HCT116 (cell line): Measurements from ENCODE around the gene ADAMTS5. TPM values are rescaled to one million over a fixed set of nuclear protein-coding genes. Genes with fewer than 3 reads are reported as not detected.

Experiments used
- ATAC-seq: fragments of 200-7000 bp; cut with Tn5 transposase; 2 replicates; pipeline ENCODE4 v1.9.1; 2020; ENCODE audit warnings: mild to moderate bottlenecking, moderate library complexity
- BruUV-seq: library from RNA; stranded (reverse); fragments of 400-500 nt; replicated peaks from 2 replicates; lab custom pipeline; 2021; lab: Mats Ljungman, UMichigan
- CTCF ChIA-PET: fragments of 300-600 bp; sonication (Branson Sonifier 250); formaldehyde crosslinking; loops from one replicate; lab custom pipeline; 2021; ENCODE audit warnings: antibody characterized with exemption; lab: Charles Lee
- POLR2A ChIA-PET: fragments of 300-600, 350-600 bp; sonication (Branson Sonifier 250); formaldehyde crosslinking; loops from one replicate; lab custom pipeline; 2021; ENCODE audit warnings: antibody characterized with exemption; lab: Charles Lee
- RAD21 ChIA-PET, 2 experiments: fragments of 300-600 bp; sonication (Branson Sonifier 250); formaldehyde crosslinking; loops; one replicate each; lab custom pipeline; 2023; ENCODE audit warnings: low total read pairs in 2 of 2; ENCODE audit not compliant: uncharacterized antibody in 2 of 2, unreplicated experiment in 2 of 2, low non-redundant PET in 1 of 2; lab: Charles Lee
- DNase-seq: peaks from one replicate; pipeline ENCODE4 v3.0.0-alpha.2; 2010; ENCODE audit warnings: low read depth, low spot score
- H2AFZ ChIP-seq: fragments of 200-600 bp; shearing (Covaris generic), sonication (generic); 2 replicates; pipeline ENCODE4 v1.6.1; 2017; ENCODE audit warnings: low read depth, mixed run types, mixed read lengths, antibody characterized with exemption, low read length; ENCODE audit not compliant: poor library complexity, severe bottlenecking
- H3K27ac ChIP-seq: 2 replicates; pipeline ENCODE4 v1.5.1; 2012; ENCODE audit warnings: low read depth, low read length
- H3K27me3 ChIP-seq: fragments of 200-600 bp; sonication (generic); 2 replicates; pipeline ENCODE4 v1.6.1; 2016; ENCODE audit warnings: mixed run types, low read length, mixed read lengths; ENCODE audit not compliant: insufficient read depth
- H3K36me3 ChIP-seq, 2 experiments: fragments of 200-500 bp in 1 of 2; fragments of 200-600 bp in 1 of 2; sonication (Bioruptor generic) in 1 of 2; sonication (generic) in 1 of 2; 2 replicates each; pipeline versions ENCODE4 v1.5.1 to v1.6.1; 2014 to 2016; ENCODE audit warnings: low read length in 2 of 2, inconsistent platforms in 1 of 2, mixed read lengths in 1 of 2, mixed run types in 1 of 2; ENCODE audit not compliant: insufficient read depth in 2 of 2, control insufficient read depth in 1 of 2
- H3K4me1 ChIP-seq, 2 experiments: fragments of 200-600 bp in 1 of 2; sonication (generic) in 1 of 2; 2 replicates each; pipeline versions ENCODE4 v1.5.1 to v1.6.1; 2012 to 2017; ENCODE audit warnings: low read length in 2 of 2, inconsistent platforms in 1 of 2, mild to moderate bottlenecking in 1 of 2, mixed read lengths in 1 of 2, mixed run types in 1 of 2, moderate library complexity in 1 of 2; ENCODE audit not compliant: insufficient read depth in 2 of 2, control insufficient read depth in 1 of 2
- H3K4me2 ChIP-seq: fragments of 200-600 bp; sonication (generic); 2 replicates; pipeline ENCODE4 v1.6.1; 2017; ENCODE audit warnings: mixed run types, low read length, mixed read lengths
- H3K4me3 ChIP-seq, 2 experiments: fragments of 200-600 bp in 1 of 2; sonication (generic) in 1 of 2; replicated peaks in 1 of 2; 2 replicates each; pipeline ENCODE4 v1.5.1; 2011 to 2016; ENCODE audit warnings: low read length in 2 of 2, control low read depth in 1 of 2, low read depth in 1 of 2, mild to moderate bottlenecking in 1 of 2, mixed read lengths in 1 of 2, mixed run types in 1 of 2
- H3K79me2 ChIP-seq: fragments of 200-600 bp; sonication (generic); 2 replicates; pipeline ENCODE4 v1.6.1; 2017; ENCODE audit warnings: mild to moderate bottlenecking, mixed run types, low read length, moderate library complexity, mixed read lengths; ENCODE audit not compliant: insufficient read depth
- H3K9ac ChIP-seq: fragments of 200-600 bp; sonication (generic); 2 replicates; pipeline ENCODE4 v1.6.1; 2016; ENCODE audit warnings: low read length, mixed read lengths
- H3K9me2 ChIP-seq: fragments of 200-600 bp; sonication (generic), shearing (Covaris generic); 2 replicates; pipeline ENCODE4 v1.6.1; 2017; ENCODE audit warnings: mixed run types, mild to moderate bottlenecking, moderate library complexity; ENCODE audit not compliant: insufficient read depth
- H3K9me3 ChIP-seq, 2 experiments: fragments of 200-500 bp in 1 of 2; fragments of 200-600 bp in 1 of 2; sonication (Bioruptor generic) in 1 of 2; sonication (generic) in 1 of 2; 2 replicates each; pipeline ENCODE4 v1.6.1; 2014 to 2017; ENCODE audit warnings: low read length in 2 of 2, mixed read lengths in 2 of 2, inconsistent platforms in 1 of 2, low read depth in 1 of 2, mild to moderate bottlenecking in 1 of 2, mixed run types in 1 of 2, moderate library complexity in 1 of 2; ENCODE audit not compliant: control insufficient read depth in 1 of 2, insufficient read depth in 1 of 2
- H4K20me1 ChIP-seq: fragments of 200-600 bp; sonication (generic), shearing (Covaris generic); 2 replicates; pipeline ENCODE4 v1.6.1; 2017; ENCODE audit warnings: mixed run types, mild to moderate bottlenecking, moderate library complexity; ENCODE audit not compliant: insufficient read depth
- CBX3 ChIP-seq: IDR thresholded peaks from 2 replicates; pipeline ENCODE4 v1.6.1; 2012; ENCODE audit warnings: low read depth
- CEBPB ChIP-seq: IDR thresholded peaks from 2 replicates; pipeline ENCODE4 v1.6.1; 2012; ENCODE audit warnings: low read depth
- EGR1 ChIP-seq: IDR thresholded peaks from 2 replicates; pipeline ENCODE4 v1.6.1; 2012; ENCODE audit warnings: low read depth
- ELF1 ChIP-seq: IDR thresholded peaks from 2 replicates; pipeline ENCODE4 v1.6.1; 2012; ENCODE audit warnings: low read depth, borderline replicate concordance
- EZH2 ChIP-seq: fragments of 200-600 bp; sonication (generic); IDR thresholded peaks from 2 replicates; pipeline ENCODE4 v1.6.1; 2017; ENCODE audit warnings: antibody characterized with exemption, mixed run types
- EZH2phosphoT487 ChIP-seq: fragments of 200-600 bp; IDR thresholded peaks from 2 replicates; pipeline ENCODE4 v1.6.1; 2018; ENCODE audit warnings: antibody characterized with exemption, borderline replicate concordance
- FOSL1 ChIP-seq: IDR thresholded peaks from 2 replicates; pipeline ENCODE4 v1.6.1; 2012; ENCODE audit warnings: low read depth
- POLR2A ChIP-seq: IDR thresholded peaks from 2 replicates; pipeline ENCODE4 v1.7.0; 2011; ENCODE audit warnings: borderline replicate concordance; ENCODE audit not compliant: insufficient read depth, insufficient read length; ENCODE audit errors: extremely low read depth
- RAD21 ChIP-seq: IDR thresholded peaks from 2 replicates; pipeline ENCODE4 v1.6.1; 2012; ENCODE audit warnings: low read depth, mild to moderate bottlenecking
- SIN3A ChIP-seq: IDR thresholded peaks from 2 replicates; pipeline ENCODE4 v1.6.1; 2012; ENCODE audit warnings: low read depth
- SRF ChIP-seq: IDR thresholded peaks from 2 replicates; pipeline ENCODE4 v1.6.1; 2012; ENCODE audit warnings: low read depth
- YY1 ChIP-seq: IDR thresholded peaks from 2 replicates; pipeline ENCODE4 v1.6.1; 2011; ENCODE audit warnings: low read length, low read depth, moderate library complexity, mild to moderate bottlenecking; ENCODE audit not compliant: insufficient replicate concordance; ENCODE audit errors: extremely low read depth
- ZNF274 ChIP-seq: fragments of 200-500 bp; sonication (Bioruptor generic); IDR thresholded peaks from 2 replicates; pipeline ENCODE4 v1.6.1; 2014; ENCODE audit warnings: mild to moderate bottlenecking, low read depth, low read length, inconsistent platforms
- intact Hi-C: fragments of 100-400 bp; cut with micrococcal nuclease; formaldehyde crosslinking; loops from 2 replicates; pipeline ENCODE4 v1.10.0; 2022
- total RNA-seq: library from RNA; stranded (reverse); gene quantifications from one replicate; pipeline ENCODE4 v1.2.1, GENCODE V29; 2021; ENCODE audit not compliant: unreplicated experiment
- TF ChIP-seq, protein P1 (sequence below), 3 experiments: fragments of 200-600 bp in 1 of 3; sonication (generic) in 1 of 3; IDR thresholded peaks in 2 of 3; conservative IDR thresholded peaks in 1 of 3; 2 replicates each; pipeline ENCODE4 v1.5.1; 2012 to 2017; ENCODE audit warnings: low read depth in 2 of 3, low read length in 2 of 3, antibody characterized with exemption in 1 of 3, borderline replicate concordance in 1 of 3, control low read depth in 1 of 3, mild to moderate bottlenecking in 1 of 3, mixed read lengths in 1 of 3, mixed run types in 1 of 3, moderate library complexity in 1 of 3; ENCODE audit not compliant: insufficient read depth in 1 of 3
- TF ChIP-seq, protein P2 (sequence below): IDR thresholded peaks from 2 replicates; pipeline ENCODE4 v1.6.1; 2012
- TF ChIP-seq, protein P3 (sequence below): IDR thresholded peaks from 2 replicates; pipeline ENCODE4 v1.6.1; 2012; ENCODE audit warnings: low read depth

ADAMTS5 gene
- total RNA-seq, 1 experiment from 2014 or later: 0.02 TPM

DNA sequence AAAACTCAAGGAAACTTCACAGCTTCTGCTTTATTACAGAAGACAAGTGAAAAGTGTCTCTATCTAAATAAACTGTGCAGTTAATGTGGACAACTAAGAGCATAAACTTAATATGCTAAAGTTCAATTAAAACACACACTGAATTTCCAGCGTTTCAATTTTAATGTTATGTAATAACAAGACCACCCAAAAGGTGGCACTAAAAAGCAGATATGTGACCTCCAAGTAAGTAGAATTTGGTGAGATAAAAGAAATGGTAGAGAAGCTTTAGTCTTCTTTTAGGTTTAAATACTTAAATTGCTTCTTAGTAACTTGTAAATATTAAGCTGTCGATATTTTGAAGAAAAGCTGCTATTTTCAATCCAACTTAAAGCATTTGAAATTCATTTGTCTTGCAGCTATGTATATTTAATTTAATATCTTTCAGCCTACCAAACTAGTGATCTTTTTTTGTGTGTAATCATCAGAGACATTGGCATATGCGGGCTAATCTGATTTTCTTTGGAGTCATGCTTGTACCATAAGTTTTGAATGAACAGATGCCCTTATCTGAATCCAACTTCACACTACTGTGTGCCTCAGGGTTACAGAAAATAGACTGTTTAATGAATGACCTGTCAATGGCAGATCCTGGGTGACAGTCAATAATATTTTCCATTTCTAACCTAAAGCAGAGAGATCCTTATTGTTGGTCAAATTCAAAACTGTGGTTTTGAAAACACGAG is 85.2 kb downstream of the ADAMTS5 start:
- no peak for DNase-seq
- Histone ChIP-seq H2AFZ (no peak overlapping the region), H3K36me3 (no peaks in the 10 kb centered on the region), H3K27me3 (no peaks in the 10 kb centered on the region), H3K4me2 (no peak overlapping the region), H3K27ac (no peak overlapping the region), H3K9ac (no peak overlapping the region), H3K9me2 (no peaks in the 10 kb centered on the region), H3K4me1 (no peaks in the 10 kb centered on the region), H3K4me3 (no peak overlapping the region), H3K9me3 (peaks cover 11 to 31% of the 10 kb centered on the region in 2 experiments; a peak in 2 of 4 replicates)
- intact Hi-C loops: no loop called here
- ChIA-PET POLR2A (no interaction called here), CTCF (no interaction called here)
- ATAC-seq: no peak
- BruUV-seq: no TSS peak
- TF ChIP-seq RAD21 (no peak), CBX3 (no peak), EZH2 (no peak), YY1 (no peak), SIN3A (no peak), ELF1 (no peak), POLR2A (no peak), SRF (no peak), EZH2phosphoT487 (no peak), ZNF274 (no peak), EGR1 (no peak), FOSL1 (no peak), CEBPB (no peak)
- TF ChIP-seq, protein P1, sequence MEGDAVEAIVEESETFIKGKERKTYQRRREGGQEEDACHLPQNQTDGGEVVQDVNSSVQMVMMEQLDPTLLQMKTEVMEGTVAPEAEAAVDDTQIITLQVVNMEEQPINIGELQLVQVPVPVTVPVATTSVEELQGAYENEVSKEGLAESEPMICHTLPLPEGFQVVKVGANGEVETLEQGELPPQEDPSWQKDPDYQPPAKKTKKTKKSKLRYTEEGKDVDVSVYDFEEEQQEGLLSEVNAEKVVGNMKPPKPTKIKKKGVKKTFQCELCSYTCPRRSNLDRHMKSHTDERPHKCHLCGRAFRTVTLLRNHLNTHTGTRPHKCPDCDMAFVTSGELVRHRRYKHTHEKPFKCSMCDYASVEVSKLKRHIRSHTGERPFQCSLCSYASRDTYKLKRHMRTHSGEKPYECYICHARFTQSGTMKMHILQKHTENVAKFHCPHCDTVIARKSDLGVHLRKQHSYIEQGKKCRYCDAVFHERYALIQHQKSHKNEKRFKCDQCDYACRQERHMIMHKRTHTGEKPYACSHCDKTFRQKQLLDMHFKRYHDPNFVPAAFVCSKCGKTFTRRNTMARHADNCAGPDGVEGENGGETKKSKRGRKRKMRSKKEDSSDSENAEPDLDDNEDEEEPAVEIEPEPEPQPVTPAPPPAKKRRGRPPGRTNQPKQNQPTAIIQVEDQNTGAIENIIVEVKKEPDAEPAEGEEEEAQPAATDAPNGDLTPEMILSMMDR (IDR thresholded peaks at IDR 0.05 in 2 of 3, conservative IDR thresholded peaks at IDR 0.05 in 1 of 3; ENCODE audit: borderline replicate concordance in 1 of 3, insufficient read depth in 1 of 3, low read depth in 2 of 3, low read length in 2 of 3): no peak
- TF ChIP-seq, protein P2, sequence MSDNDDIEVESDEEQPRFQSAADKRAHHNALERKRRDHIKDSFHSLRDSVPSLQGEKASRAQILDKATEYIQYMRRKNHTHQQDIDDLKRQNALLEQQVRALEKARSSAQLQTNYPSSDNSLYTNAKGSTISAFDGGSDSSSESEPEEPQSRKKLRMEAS: no peak
- TF ChIP-seq, protein P3, sequence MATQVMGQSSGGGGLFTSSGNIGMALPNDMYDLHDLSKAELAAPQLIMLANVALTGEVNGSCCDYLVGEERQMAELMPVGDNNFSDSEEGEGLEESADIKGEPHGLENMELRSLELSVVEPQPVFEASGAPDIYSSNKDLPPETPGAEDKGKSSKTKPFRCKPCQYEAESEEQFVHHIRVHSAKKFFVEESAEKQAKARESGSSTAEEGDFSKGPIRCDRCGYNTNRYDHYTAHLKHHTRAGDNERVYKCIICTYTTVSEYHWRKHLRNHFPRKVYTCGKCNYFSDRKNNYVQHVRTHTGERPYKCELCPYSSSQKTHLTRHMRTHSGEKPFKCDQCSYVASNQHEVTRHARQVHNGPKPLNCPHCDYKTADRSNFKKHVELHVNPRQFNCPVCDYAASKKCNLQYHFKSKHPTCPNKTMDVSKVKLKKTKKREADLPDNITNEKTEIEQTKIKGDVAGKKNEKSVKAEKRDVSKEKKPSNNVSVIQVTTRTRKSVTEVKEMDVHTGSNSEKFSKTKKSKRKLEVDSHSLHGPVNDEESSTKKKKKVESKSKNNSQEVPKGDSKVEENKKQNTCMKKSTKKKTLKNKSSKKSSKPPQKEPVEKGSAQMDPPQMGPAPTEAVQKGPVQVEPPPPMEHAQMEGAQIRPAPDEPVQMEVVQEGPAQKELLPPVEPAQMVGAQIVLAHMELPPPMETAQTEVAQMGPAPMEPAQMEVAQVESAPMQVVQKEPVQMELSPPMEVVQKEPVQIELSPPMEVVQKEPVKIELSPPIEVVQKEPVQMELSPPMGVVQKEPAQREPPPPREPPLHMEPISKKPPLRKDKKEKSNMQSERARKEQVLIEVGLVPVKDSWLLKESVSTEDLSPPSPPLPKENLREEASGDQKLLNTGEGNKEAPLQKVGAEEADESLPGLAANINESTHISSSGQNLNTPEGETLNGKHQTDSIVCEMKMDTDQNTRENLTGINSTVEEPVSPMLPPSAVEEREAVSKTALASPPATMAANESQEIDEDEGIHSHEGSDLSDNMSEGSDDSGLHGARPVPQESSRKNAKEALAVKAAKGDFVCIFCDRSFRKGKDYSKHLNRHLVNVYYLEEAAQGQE: no peak
- TF ChIP-seq, all 23 proteins: peak for 0
- Histone ChIP-seq H4K20me1 (no peaks in the 10 kb centered on the region), H3K79me2 (no peaks in the 10 kb centered on the region)
- RAD21 ChIA-PET: no interaction called here
